ENCODE measurements around the gene GUCA1A.
"Not testable (repeated sequence)": the region's sequence is repeated elsewhere in the genome, so short reads cannot be mapped to it uniquely, and the experiment has no call there.

GUCA1A gene

GRCh38 chr6:42184475-42184874, 11.3 kb downstream of the GUCA1A start:
- no peak overlapping the region for H3K4me3 ChIP-seq (ENCODE audit: low read depth, low read length)
- ChIA-PET CTCF (interaction anchor here (1.2 to 1.5 kb wide), 2 partner anchors 16 to 110 kb away, joined by 3 read pairs; no protein-coding TSS in a partner anchor), POLR2A (no interaction called here)
- no peak for TF ChIP-seq CTCF (IDR thresholded peaks at IDR 0.05; ENCODE audit: insufficient read depth, low read length, missing control alignments)
- no peak for DNase-seq (ENCODE audit: low read depth, low spot score)

GRCh38 chr6:42185597-42185996, 12.4 kb downstream of the GUCA1A start:
- CTCF ChIA-PET, result interaction anchor here (1.0 to 1.2 kb wide), 2 partner anchors 17 to 362 kb away, joined by 3 to 5 read pairs; no protein-coding TSS in a partner anchor
- H3K4me3 ChIP-seq (ENCODE audit: low read depth, low read length), result no peak overlapping the region
- POLR2A ChIA-PET, result interaction anchor here (0.5 kb wide), 1 partner anchor 29 kb away, joined by 3 read pairs; no protein-coding TSS in a partner anchor
- TF ChIP-seq CTCF (IDR thresholded peaks at IDR 0.05; ENCODE audit: insufficient read depth, low read length, missing control alignments), result no peak
- no peak for DNase-seq (ENCODE audit: low read depth, low spot score)

- POLR2A ChIA-PET, result no interaction called here
- no peak for TF ChIP-seq CTCF (IDR thresholded peaks at IDR 0.05; ENCODE audit: insufficient read depth, low read length, missing control alignments)
These were observed 15.2 kb downstream of the GUCA1A start for GRCh38 chr6:42188406-42188805.

GRCh38 chr6:42190554-42191183, 17.5 kb downstream of the GUCA1A start:
- no peak overlapping the region for H3K4me3 ChIP-seq (ENCODE audit: low read depth, low read length)
- TF ChIP-seq CTCF (IDR thresholded peaks at IDR 0.05; ENCODE audit: insufficient read depth, low read length, missing control alignments), result no peak
- ChIA-PET CTCF (interaction anchor here (0.6 to 2.0 kb wide), 4 partner anchors 9 to 27 kb away, joined by 3 to 11 read pairs (median 5); no protein-coding TSS in a partner anchor), POLR2A (no interaction called here)
- DNase-seq (ENCODE audit: low read depth, low spot score), result peak; percentile 51

More at GRCh38 chr6:42188406-42188805, 15.2 kb downstream of the GUCA1A start:
- DNase-seq (ENCODE audit: low read depth, low spot score), result no peak
- no peak overlapping the region for H3K4me3 ChIP-seq (ENCODE audit: low read depth, low read length)
- CTCF ChIA-PET, result interaction anchor here (0.9 to 2.0 kb wide), 5 partner anchors 26 to 360 kb away, joined by 3 to 4 read pairs (median 3); no protein-coding TSS in a partner anchor

GRCh38 chr6:42192385-42192784, 19.2 kb downstream of the GUCA1A start:
- POLR2A ChIA-PET; DNase-seq (ENCODE audit: low read depth, low spot score); H3K4me3 ChIP-seq (ENCODE audit: low read depth, low read length): not testable (repeated sequence)
- CTCF ChIA-PET, result interaction anchor here (1.5 to 2.4 kb wide), 2 partner anchors 27 to 355 kb away, joined by 5 to 11 read pairs; no protein-coding TSS in a partner anchor

- ChIA-PET POLR2A (interaction anchor here (0.9 kb wide), 1 partner anchor 9 kb away, joined by 3 read pairs; no protein-coding TSS in a partner anchor), CTCF (interaction anchor here (0.7 to 2.4 kb wide), 7 partner anchors 10 to 354 kb away, joined by 3 to 11 read pairs (median 4); no protein-coding TSS in a partner anchor)
- no peak for TF ChIP-seq CTCF (IDR thresholded peaks at IDR 0.05; ENCODE audit: insufficient read depth, low read length, missing control alignments)
- H3K4me3 ChIP-seq (ENCODE audit: low read depth, low read length), result no peak overlapping the region
- no peak for DNase-seq (ENCODE audit: low read depth, low spot score)
These were observed 20.3 kb downstream of the GUCA1A start for GRCh38 chr6:42193491-42193894.
